Measurements from ENCODE around the gene OSBPL8. TPM values are rescaled to one million over a fixed set of nuclear protein-coding genes. Genes with fewer than 3 reads are reported as not detected.

Gene OSBPL8
- total and polyA plus RNA-seq, 9 of the 15 experiments (the other 6 are each of a cell fraction or from before 2014, with no cell fraction given), result 17.4 to 82.7 (median 42.8) TPM

- TF ChIP-seq, protein P1, sequence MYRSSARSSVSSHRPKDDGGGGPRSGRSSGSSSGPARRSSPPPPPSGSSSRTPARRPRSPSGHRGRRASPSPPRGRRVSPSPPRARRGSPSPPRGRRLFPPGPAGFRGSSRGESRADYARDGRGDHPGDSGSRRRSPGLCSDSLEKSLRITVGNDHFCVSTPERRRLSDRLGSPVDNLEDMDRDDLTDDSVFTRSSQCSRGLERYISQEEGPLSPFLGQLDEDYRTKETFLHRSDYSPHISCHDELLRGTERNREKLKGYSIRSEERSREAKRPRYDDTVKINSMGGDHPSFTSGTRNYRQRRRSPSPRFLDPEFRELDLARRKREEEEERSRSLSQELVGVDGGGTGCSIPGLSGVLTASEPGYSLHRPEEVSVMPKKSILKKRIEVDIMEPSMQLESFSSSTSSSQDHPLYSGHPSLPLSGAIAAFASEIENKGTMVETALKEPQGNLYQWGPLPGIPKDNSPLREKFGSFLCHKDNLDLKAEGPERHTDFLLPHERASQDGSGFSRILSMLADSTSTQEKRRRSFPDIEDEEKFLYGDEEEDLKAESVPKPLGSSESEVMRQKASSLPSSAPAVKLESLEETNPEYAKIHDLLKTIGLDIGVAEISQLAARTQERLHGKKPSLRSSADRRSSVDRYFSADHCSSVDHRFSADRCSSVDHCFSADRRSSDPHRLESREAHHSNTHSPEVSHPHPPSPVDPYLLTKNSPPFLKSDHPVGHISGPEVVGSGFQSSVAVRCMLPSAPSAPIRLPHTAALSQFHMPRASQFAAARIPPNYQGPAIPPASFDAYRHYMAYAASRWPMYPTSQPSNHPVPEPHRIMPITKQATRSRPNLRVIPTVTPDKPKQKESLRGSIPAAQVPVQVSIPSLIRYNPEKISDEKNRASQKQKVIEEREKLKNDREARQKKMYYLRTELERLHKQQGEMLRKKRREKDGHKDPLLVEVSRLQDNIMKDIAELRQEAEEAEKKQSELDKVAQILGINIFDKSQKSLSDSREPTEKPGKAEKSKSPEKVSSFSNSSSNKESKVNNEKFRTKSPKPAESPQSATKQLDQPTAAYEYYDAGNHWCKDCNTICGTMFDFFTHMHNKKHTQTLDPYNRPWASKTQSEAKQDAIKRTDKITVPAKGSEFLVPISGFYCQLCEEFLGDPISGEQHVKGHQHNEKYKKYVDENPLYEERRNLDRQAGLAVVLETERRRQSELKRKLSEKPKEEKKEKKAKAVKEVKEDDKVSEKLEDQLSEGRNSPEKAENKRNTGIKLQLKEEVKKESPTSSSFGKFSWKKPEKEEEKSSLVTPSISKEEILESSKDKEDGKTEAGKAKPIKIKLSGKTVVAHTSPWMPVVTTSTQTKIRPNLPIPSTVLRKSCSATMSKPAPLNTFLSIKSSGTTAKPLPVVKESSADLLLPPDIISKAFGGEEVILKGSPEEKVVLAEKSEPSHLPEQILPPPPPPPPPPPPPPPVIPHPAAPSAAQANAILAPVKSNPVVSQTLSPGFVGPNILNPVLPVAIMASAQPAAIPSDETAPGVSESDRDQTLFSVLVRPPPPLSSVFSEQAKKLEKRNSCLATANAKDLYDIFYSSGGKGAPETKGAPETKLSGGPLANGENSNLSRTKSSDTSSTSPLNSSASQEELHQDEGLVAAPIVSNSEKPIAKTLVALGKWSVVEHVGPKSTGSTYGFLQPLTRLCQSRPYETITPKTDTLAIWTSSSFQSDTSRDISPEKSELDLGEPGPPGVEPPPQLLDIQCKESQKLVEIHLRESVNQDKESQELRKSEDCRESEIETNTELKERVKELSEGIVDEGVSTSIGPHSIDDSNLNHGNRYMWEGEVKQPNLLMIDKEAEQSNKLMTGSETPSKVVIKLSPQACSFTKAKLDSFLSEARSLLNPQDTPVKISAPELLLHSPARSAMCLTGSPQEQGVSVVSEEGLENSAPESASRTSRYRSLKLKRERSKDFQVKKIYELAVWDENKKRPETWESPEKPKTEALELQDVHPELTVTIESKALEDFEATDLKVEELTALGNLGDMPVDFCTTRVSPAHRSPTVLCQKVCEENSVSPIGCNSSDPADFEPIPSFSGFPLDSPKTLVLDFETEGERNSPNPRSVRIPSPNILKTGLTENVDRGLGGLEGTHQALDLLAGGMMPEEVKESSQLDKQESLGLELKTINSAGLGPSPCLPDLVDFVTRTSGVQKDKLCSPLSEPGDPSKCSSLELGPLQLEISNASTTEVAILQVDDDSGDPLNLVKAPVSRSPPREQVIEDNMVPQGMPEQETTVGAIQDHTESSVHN (IDR thresholded peaks at IDR 0.05; ENCODE audit: borderline replicate concordance in 1 of 2, low read depth in 1 of 2), result no peak
- TF ChIP-seq PRDM10 (IDR thresholded peaks at IDR 0.05; ENCODE audit: partially characterized antibody), result peak; percentile 90
- TF ChIP-seq ZNF140 (CRISPR knock-in tag; IDR thresholded peaks at IDR 0.05), result no peak
- no peak for TF ChIP-seq ILK (tag; IDR thresholded peaks at IDR 0.05; ENCODE audit: borderline replicate concordance, low read depth)
- TF ChIP-seq RBM17 (IDR thresholded peaks at IDR 0.05; ENCODE audit: borderline replicate concordance, low read depth, low read length), result no peak
- TF ChIP-seq, protein P2, sequence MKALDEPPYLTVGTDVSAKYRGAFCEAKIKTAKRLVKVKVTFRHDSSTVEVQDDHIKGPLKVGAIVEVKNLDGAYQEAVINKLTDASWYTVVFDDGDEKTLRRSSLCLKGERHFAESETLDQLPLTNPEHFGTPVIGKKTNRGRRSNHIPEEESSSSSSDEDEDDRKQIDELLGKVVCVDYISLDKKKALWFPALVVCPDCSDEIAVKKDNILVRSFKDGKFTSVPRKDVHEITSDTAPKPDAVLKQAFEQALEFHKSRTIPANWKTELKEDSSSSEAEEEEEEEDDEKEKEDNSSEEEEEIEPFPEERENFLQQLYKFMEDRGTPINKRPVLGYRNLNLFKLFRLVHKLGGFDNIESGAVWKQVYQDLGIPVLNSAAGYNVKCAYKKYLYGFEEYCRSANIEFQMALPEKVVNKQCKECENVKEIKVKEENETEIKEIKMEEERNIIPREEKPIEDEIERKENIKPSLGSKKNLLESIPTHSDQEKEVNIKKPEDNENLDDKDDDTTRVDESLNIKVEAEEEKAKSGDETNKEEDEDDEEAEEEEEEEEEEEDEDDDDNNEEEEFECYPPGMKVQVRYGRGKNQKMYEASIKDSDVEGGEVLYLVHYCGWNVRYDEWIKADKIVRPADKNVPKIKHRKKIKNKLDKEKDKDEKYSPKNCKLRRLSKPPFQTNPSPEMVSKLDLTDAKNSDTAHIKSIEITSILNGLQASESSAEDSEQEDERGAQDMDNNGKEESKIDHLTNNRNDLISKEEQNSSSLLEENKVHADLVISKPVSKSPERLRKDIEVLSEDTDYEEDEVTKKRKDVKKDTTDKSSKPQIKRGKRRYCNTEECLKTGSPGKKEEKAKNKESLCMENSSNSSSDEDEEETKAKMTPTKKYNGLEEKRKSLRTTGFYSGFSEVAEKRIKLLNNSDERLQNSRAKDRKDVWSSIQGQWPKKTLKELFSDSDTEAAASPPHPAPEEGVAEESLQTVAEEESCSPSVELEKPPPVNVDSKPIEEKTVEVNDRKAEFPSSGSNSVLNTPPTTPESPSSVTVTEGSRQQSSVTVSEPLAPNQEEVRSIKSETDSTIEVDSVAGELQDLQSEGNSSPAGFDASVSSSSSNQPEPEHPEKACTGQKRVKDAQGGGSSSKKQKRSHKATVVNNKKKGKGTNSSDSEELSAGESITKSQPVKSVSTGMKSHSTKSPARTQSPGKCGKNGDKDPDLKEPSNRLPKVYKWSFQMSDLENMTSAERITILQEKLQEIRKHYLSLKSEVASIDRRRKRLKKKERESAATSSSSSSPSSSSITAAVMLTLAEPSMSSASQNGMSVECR (CRISPR knock-in tag; IDR thresholded peaks at IDR 0.05), result peak; percentile 64
- TF ChIP-seq CEBPB (tag; IDR thresholded peaks at IDR 0.05), result no peak
- no peak for TF ChIP-seq ZFP1 (CRISPR knock-in tag; IDR thresholded peaks at IDR 0.05)
- TF ChIP-seq ZNF695 (CRISPR knock-in tag; IDR thresholded peaks at IDR 0.05), result no peak
- TF ChIP-seq NFXL1 (CRISPR knock-in tag; IDR thresholded peaks at IDR 0.05), result no peak
These were observed 211.3 kb downstream of the OSBPL8 start, which contains the start of gene BBS10 (continued) for GRCh38 chr12:76348079-76348901.
